Mucosa of descending colon (tissue), 3 donors: ENCODE data around the gene KCTD12. TPM values are rescaled to one million over a fixed set of nuclear protein-coding genes. Genes with fewer than 3 reads are reported as not detected.

ENCODE experiments used
- ATAC-seq: fragments of 200-7000 bp; cut with Tn5 transposase; one replicate; pipeline ENCODE4 v1.9.1; 2020; ENCODE audit warnings: mild to moderate bottlenecking, moderate library complexity
- DNase-seq, 3 donors: peaks; one replicate each; pipeline ENCODE4 v3.0.0-alpha.2; 2020
- H3K36me3 ChIP-seq: fragments of 200-600 bp; one replicate; pipeline ENCODE4 v1.8.0; 2021; ENCODE audit warnings: low read depth, mild to moderate bottlenecking
- H3K4me1 ChIP-seq: fragments of 200-600 bp; one replicate; pipeline ENCODE4 v1.8.0; 2021; ENCODE audit warnings: low read depth, mild to moderate bottlenecking
- H3K4me3 ChIP-seq: fragments of 200-600 bp; one replicate; pipeline ENCODE4 v1.8.0; 2021; ENCODE audit warnings: mild to moderate bottlenecking
- H3K9me3 ChIP-seq: fragments of 200-600 bp; one replicate; pipeline ENCODE4 v1.8.0; 2021; ENCODE audit warnings: mild to moderate bottlenecking
- CTCF ChIP-seq: fragments of 200-600 bp; IDR thresholded peaks from one replicate; pipeline ENCODE4 v1.8.0; 2022; ENCODE audit warnings: antibody characterized with exemption, mild to moderate bottlenecking
- intact Hi-C, 2 donors: fragments of 100-400 bp; cut with DNase I in 1 of 2; cut with micrococcal nuclease in 1 of 2; formaldehyde crosslinking; loops; one replicate each; pipeline versions ENCODE4 v1.11.0 to v1.11.1; 2022; cut with DNase I, micrococcal nuclease
- total RNA-seq, 3 donors: library from RNA; stranded (reverse); fragmentation: NEBNext Ultra II Directional in 2 of 3; extraction: Animal tissue kit (Norgen Biotek cat#: 25700) in 2 of 3; gene quantifications; one replicate each; pipeline versions ENCODE4 v1.2.1 to v1.2.4, GENCODE V29; 2021 to 2023
- donor health status: DM: no; HTN: no; CAD: no; lungs with moderate emphysema.
- donor health status: DM: no; HTN: no; CAD: no.
- donor health status: DM: no; HTN: yes; CAD: no.

The KCTD12 gene
- total RNA-seq, 3 donors from 2014 or later = 26.2 to 62.4 (median 62.0) TPM

- Histone ChIP-seq H3K4me1 (peaks cover 5% of the 10 kb centered on the region), H3K36me3 (no peaks in the 10 kb centered on the region), H3K9me3 (no peaks in the 10 kb centered on the region), H3K4me3 (no peak overlapping the region)
- ATAC-seq = no peak
- intact Hi-C loops = no loop called here
- no peak for TF ChIP-seq CTCF
- DNase-seq = no peak
These were observed 3.0 kb downstream of the KCTD12 start for GRCh38 chr13:76883236-76883635.

GRCh38 chr13:76882431-76882830 is 3.8 kb downstream of the KCTD12 start:
- Histone ChIP-seq H3K4me3 (no peak overlapping the region), H3K4me1 (peaks cover 5% of the 10 kb centered on the region), H3K36me3 (no peaks in the 10 kb centered on the region), H3K9me3 (no peaks in the 10 kb centered on the region)
- ATAC-seq (no peak), DNase-seq (no peak)
- TF ChIP-seq CTCF = no peak
- intact Hi-C loops = no loop called here

GRCh38 chr13:76879883-76880270 is 6.3 kb downstream of the KCTD12 start:
- Histone ChIP-seq H3K4me3 (no peak overlapping the region), H3K9me3 (no peaks in the 10 kb centered on the region), H3K36me3 (no peaks in the 10 kb centered on the region), H3K4me1 (peaks cover 1% of the 10 kb centered on the region)
- DNase-seq (no peak), ATAC-seq (no peak)
- intact Hi-C loops = no loop called here
- no peak for TF ChIP-seq CTCF

GRCh38 chr13:76879203-76879882 is 6.9 kb downstream of the KCTD12 start:
- intact Hi-C loops = no loop called here
- H3K4me3 ChIP-seq = no peak overlapping the region
- ATAC-seq (peak; percentile 84), DNase-seq (peak; percentile 41 to 62 (median 47))
- no peaks in the 10 kb centered on the region for H3K9me3 ChIP-seq
- TF ChIP-seq CTCF = no peak
- no peaks in the 10 kb centered on the region for H3K36me3 ChIP-seq
- H3K4me1 ChIP-seq = no peaks in the 10 kb centered on the region

GRCh38 chr13:76878043-76878442 is 8.2 kb downstream of the KCTD12 start:
- H3K36me3 ChIP-seq = no peaks in the 10 kb centered on the region
- DNase-seq (no peak), ATAC-seq (no peak)
- no peaks in the 10 kb centered on the region for H3K9me3 ChIP-seq
- intact Hi-C loops = no loop called here
- no peak overlapping the region for H3K4me3 ChIP-seq
- H3K4me1 ChIP-seq = no peaks in the 10 kb centered on the region
- no peak for TF ChIP-seq CTCF
